B cell (primary cell): ENCODE measurements around the gene CLASP2. TPM values are rescaled to one million over a fixed set of nuclear protein-coding genes. Genes with fewer than 3 reads are reported as not detected.

Experiments used
- ATAC-seq: fragments of 200-7000 bp; cut with Tn5 transposase; one replicate; pipeline ENCODE4 v1.10.0; 2021; ENCODE audit warnings: low read depth, mild to moderate bottlenecking, moderate number of reproducible peaks, moderate library complexity
- CTCF ChIA-PET: fragments of 350-600 bp; sonication (Branson Sonifier 250); formaldehyde crosslinking; loops from one replicate; lab custom pipeline; 2021; ENCODE audit warnings: antibody characterized with exemption, inconsistent platforms; lab: Charles Lee
- POLR2A ChIA-PET: fragments of 350-600 bp; sonication (Branson Sonifier 250); formaldehyde crosslinking; loops from one replicate; lab custom pipeline; 2021; ENCODE audit warnings: antibody characterized with exemption; lab: Charles Lee
- DNase-seq: peaks from one replicate; pipeline ENCODE4 v3.0.0; 2013
- H2AFZ ChIP-seq: 2 replicates; pipeline ENCODE4 v1.6.1; 2012; ENCODE audit warnings: mild to moderate bottlenecking, low read depth, low read length; ENCODE audit not compliant: insufficient read depth, poor library complexity, severe bottlenecking
- H3K27ac ChIP-seq, 2 donors: 1 replicate in 1 of 2; 2 replicates in 1 of 2; pipeline ENCODE4 v1.5.1; 2012 to 2013; ENCODE audit warnings: low read length in 2 of 2, mild to moderate bottlenecking in 2 of 2, moderate library complexity in 1 of 2
- H3K27me3 ChIP-seq, 4 experiments: fragments of 200-600 bp in 1 of 4; sonication (generic) in 1 of 4; replicated peaks in 1 of 4; 1 replicate in 2 of 4; 2 replicates in 2 of 4; pipeline versions ENCODE4 v1.6.1 to v1.7.0; 2013 to 2016; ENCODE audit warnings: low read length in 3 of 4, mild to moderate bottlenecking in 2 of 4, mixed read lengths in 1 of 4, moderate library complexity in 1 of 4; ENCODE audit not compliant: insufficient read depth in 4 of 4, control insufficient read depth in 3 of 4; ENCODE audit errors: control extremely low read depth in 1 of 4
- H3K36me3 ChIP-seq, 2 experiments: replicated peaks in 1 of 2; 1 replicate in 1 of 2; 2 replicates in 1 of 2; pipeline versions ENCODE4 v1.6.1 to v1.7.1; 2013; ENCODE audit warnings: low read length in 1 of 2; ENCODE audit not compliant: insufficient read depth in 2 of 2, control insufficient read depth in 1 of 2; ENCODE audit errors: control extremely low read depth in 1 of 2, extremely low read depth in 1 of 2
- H3K4me1 ChIP-seq, 2 donors: fragments of 200-600 bp in 1 of 2; sonication (generic) in 1 of 2; 1 replicate in 1 of 2; 2 replicates in 1 of 2; pipeline versions ENCODE4 v1.5.1 to v1.6.1; 2013 to 2017; ENCODE audit warnings: low read length in 2 of 2; ENCODE audit not compliant: control insufficient read depth in 2 of 2, insufficient read depth in 2 of 2
- H3K4me2 ChIP-seq: replicated peaks from 2 replicates; pipeline ENCODE3; 2012; ENCODE audit warnings: mild to moderate bottlenecking, low read depth, low read length; ENCODE audit not compliant: poor library complexity, severe bottlenecking
- H3K4me3 ChIP-seq, 5 experiments: fragments of 200-600 bp in 1 of 5; sonication (generic) in 1 of 5; 1 replicate in 3 of 5; 2 replicates in 2 of 5; pipeline versions ENCODE4 v1.5.1 to v1.7.0; 2011 to 2016; ENCODE audit warnings: low read length in 4 of 5, mild to moderate bottlenecking in 4 of 5, low read depth in 2 of 5, control low read depth in 1 of 5, moderate library complexity in 1 of 5; ENCODE audit not compliant: insufficient read depth in 1 of 5; ENCODE audit errors: control extremely low read depth in 1 of 5, extremely low read depth in 1 of 5
- H3K79me2 ChIP-seq: fragments of 200-600 bp; sonication (generic); one replicate; pipeline ENCODE4 v1.6.0; 2016; ENCODE audit warnings: low read length; ENCODE audit not compliant: control insufficient read depth, insufficient read depth
- H3K9ac ChIP-seq: fragments of 200-600 bp; sonication (generic); 2 replicates; pipeline ENCODE4 v1.6.1; 2017; ENCODE audit warnings: mild to moderate bottlenecking, low read length, moderate library complexity
- H3K9me3 ChIP-seq, 3 donors: one replicate each; pipeline versions ENCODE4 v1.6.1 to v1.7.1; 2013; ENCODE audit warnings: low read length in 2 of 3; ENCODE audit not compliant: control insufficient read depth in 2 of 3, insufficient read depth in 1 of 3; ENCODE audit errors: control extremely low read depth in 1 of 3
- H4K20me1 ChIP-seq: 2 replicates; pipeline ENCODE4 v1.6.0; 2012; ENCODE audit warnings: mild to moderate bottlenecking, low read length; ENCODE audit not compliant: insufficient read depth, control insufficient read depth, poor library complexity, severe bottlenecking
- H3K27ac Mint-ChIP-seq: one replicate; pipeline ENCODE4 v1.8.0; 2021; ENCODE audit warnings: mixed read lengths
- H3K27me3 Mint-ChIP-seq: one replicate; pipeline ENCODE4 v1.8.0; 2021; ENCODE audit warnings: mixed read lengths
- H3K4me1 Mint-ChIP-seq: one replicate; pipeline ENCODE4 v1.8.0; 2021; ENCODE audit warnings: mixed read lengths
- H3K4me3 Mint-ChIP-seq: one replicate; pipeline ENCODE4 v1.8.0; 2021; ENCODE audit warnings: mixed read lengths
- H3K9me3 Mint-ChIP-seq: one replicate; pipeline ENCODE4 v1.8.0; 2022; ENCODE audit warnings: mixed read lengths; ENCODE audit not compliant: insufficient read depth
- CTCF ChIP-seq: fragments of 200-600 bp; IDR thresholded peaks from one replicate; pipeline ENCODE4 v1.8.0; 2022; ENCODE audit warnings: antibody characterized with exemption, mild to moderate bottlenecking
- EZH2 ChIP-seq: IDR thresholded peaks from 2 replicates; pipeline ENCODE4 v1.6.1; 2012; ENCODE audit warnings: borderline replicate concordance, low read depth, mild to moderate bottlenecking, moderate library complexity, low read length; ENCODE audit not compliant: insufficient read depth, poor library complexity, severe bottlenecking
- WGBS: methylation state at CpG from one replicate; pipeline ENCODE4 v1.1.5; 2013; ENCODE audit warnings: missing lambda C conversion rate; ENCODE audit not compliant: insufficient coverage; 5-methylcytosine and 5-hydroxymethylcytosine counted together
- intact Hi-C: fragments of 100-400 bp; cut with micrococcal nuclease; formaldehyde crosslinking; loops from one replicate; pipeline ENCODE4 v1.10.0; 2022
- polyA plus RNA-seq: library from polyadenylated mRNA; depleted of rRNA; stranded (reverse); fragments of >200 nt; gene quantifications from 2 replicates; pipeline ENCODE4 v1.2.3, GENCODE V29; 2012
- total RNA-seq, 2 donors: library from RNA; stranded (reverse); fragments of 120-200 nt in 1 of 2; gene quantifications; 1 replicate in 1 of 2; 2 replicates in 1 of 2; pipeline versions ENCODE4 v1.2.3 to v1.2.4, GENCODE V29; 2013 to 2022

The CLASP2 gene
- total and polyA plus RNA-seq, 2 donors (not counting 1 experiment from before 2014, with no cell fraction given): 10.7 to 109 TPM

DNA sequence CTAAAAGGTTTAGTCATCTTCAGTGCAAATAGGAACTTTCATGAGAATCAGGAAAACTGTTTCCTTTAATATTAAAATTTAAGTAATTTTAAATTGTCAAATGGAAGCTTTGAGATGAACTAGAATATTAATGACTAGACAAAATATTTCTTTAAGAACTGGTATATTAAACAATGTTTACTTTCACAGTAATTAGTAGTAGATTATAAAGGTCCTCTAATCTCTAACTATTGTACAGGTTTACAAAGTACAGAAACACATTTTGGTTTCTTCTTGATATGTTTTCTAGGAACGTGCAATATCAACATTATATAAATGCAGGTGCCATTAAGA is 138.9 kb downstream of the CLASP2 start:
- no peaks in the 10 kb centered on the region for H4K20me1 ChIP-seq
- H2AFZ ChIP-seq: no peak overlapping the region
- no peaks in the 10 kb centered on the region for H3K79me2 ChIP-seq
- Mint-ChIP-seq H3K27ac (no peak overlapping the region), H3K9me3 (no peaks in the 10 kb centered on the region), H3K4me3 (no peak overlapping the region), H3K4me1 (peaks cover 4% of the 10 kb centered on the region), H3K27me3 (no peaks in the 10 kb centered on the region)
- intact Hi-C loops: no loop called here
- no peak overlapping the region for H3K4me2 ChIP-seq
- TF ChIP-seq EZH2 (no peak), CTCF (no peak)
- CTCF ChIA-PET: no interaction called here
- no peak for ATAC-seq
- no peaks in the 10 kb centered on the region for H3K27me3 ChIP-seq
- no peak overlapping the region for H3K4me3 ChIP-seq
- no peak for DNase-seq
- no CpG with 5 or more reads among the region's 1 CpG for WGBS
- H3K4me1 ChIP-seq: peaks cover 0 to 3% of the 10 kb centered on the region in 2 donors
- H3K27ac ChIP-seq: no peak overlapping the region
- no peaks in the 10 kb centered on the region for H3K9me3 ChIP-seq
- H3K36me3 ChIP-seq: peaks cover 4 to 28% of the 10 kb centered on the region in 2 experiments
- POLR2A ChIA-PET: no interaction called here
- H3K9ac ChIP-seq: no peak overlapping the region

GRCh38 chr3:33578325-33579177 is 139.5 kb downstream of the CLASP2 start:
- Histone ChIP-seq H3K4me3 (no peak overlapping the region), H3K36me3 (peaks cover 4 to 26% of the 10 kb centered on the region in 2 experiments), H3K27me3 (no peaks in the 10 kb centered on the region), H3K9me3 (no peaks in the 10 kb centered on the region), H3K4me1 (peaks cover 0 to 3% of the 10 kb centered on the region in 2 donors), H3K79me2 (no peaks in the 10 kb centered on the region), H4K20me1 (no peaks in the 10 kb centered on the region), H3K9ac (no peak overlapping the region), H3K4me2 (no peak overlapping the region), H3K27ac (no peak overlapping the region), H2AFZ (no peak overlapping the region)
- Mint-ChIP-seq H3K4me1 (peaks cover 4% of the 10 kb centered on the region), H3K27me3 (no peaks in the 10 kb centered on the region), H3K9me3 (no peaks in the 10 kb centered on the region), H3K4me3 (no peak overlapping the region), H3K27ac (no peak overlapping the region)
- CTCF ChIA-PET: no interaction called here
- intact Hi-C loops: no loop called here
- DNase-seq (no peak), ATAC-seq (no peak)
- POLR2A ChIA-PET: no interaction called here
- TF ChIP-seq EZH2: no peak
- no peak for TF ChIP-seq CTCF
- WGBS: 100% methylated on average over 1 of the region's 2 CpGs
